ENCODE results near the gene MVB12B. TPM values are rescaled to one million over a fixed set of nuclear protein-coding genes. Genes with fewer than 3 reads are reported as not detected.

The MVB12B gene
- total RNA-seq, 1 experiment from 2014 or later: 10.9 TPM

DNA sequence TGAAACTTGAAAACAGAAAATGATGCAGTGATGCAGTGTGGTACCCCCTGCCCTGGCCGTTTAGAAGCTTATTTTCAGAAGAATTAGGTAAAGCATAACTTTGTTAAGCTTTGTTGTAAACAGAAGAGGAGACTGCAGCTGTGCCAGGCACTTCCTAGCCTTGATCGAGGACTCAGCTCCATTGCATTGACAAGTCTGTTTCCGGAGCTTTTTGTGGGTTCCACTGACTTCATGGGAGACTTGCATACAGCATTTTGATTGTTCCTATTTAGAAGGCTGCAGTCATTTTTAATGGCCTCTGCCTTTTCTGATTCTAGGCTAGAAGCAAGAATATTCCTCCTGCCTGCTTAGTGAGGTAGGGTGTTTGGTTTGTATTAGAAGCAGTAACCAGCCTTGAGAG is 12.3 kb downstream of the MVB12B start:
- ChIA-PET CTCF (no interaction called here), POLR2A (no interaction called here), RAD21 (ENCODE audit: low non-redundant PET in 1 of 2, low total read pairs in 2 of 2, uncharacterized antibody in 2 of 2, unreplicated experiment in 2 of 2) (no interaction called here)
- H3K4me1 ChIP-seq (ENCODE audit: control insufficient read depth in 1 of 2, insufficient read depth in 2 of 2, low read length in 2 of 2): no peaks in the 10 kb centered on the region
- no peaks in the 10 kb centered on the region for H3K9me3 ChIP-seq (ENCODE audit: control insufficient read depth in 1 of 2, insufficient read depth in 1 of 2, low read depth in 1 of 2, low read length in 2 of 2)
- H4K20me1 ChIP-seq (ENCODE audit: insufficient read depth): no peaks in the 10 kb centered on the region
- no peak overlapping the region for H3K9ac ChIP-seq (ENCODE audit: low read length)
- no peaks in the 10 kb centered on the region for H3K27me3 ChIP-seq (ENCODE audit: insufficient read depth, low read length)
- no peaks in the 10 kb centered on the region for H3K79me2 ChIP-seq (ENCODE audit: insufficient read depth, low read length)
- ATAC-seq (no peak), DNase-seq (ENCODE audit: low read depth, low spot score) (no peak)
- no peak overlapping the region for H2AFZ ChIP-seq (ENCODE audit: low read depth, low read length, poor library complexity, severe bottlenecking)
- H3K27ac ChIP-seq (ENCODE audit: low read depth, low read length): no peak overlapping the region
- H3K9me2 ChIP-seq (ENCODE audit: insufficient read depth): no peaks in the 10 kb centered on the region
- intact Hi-C loops (cut with micrococcal nuclease): no loop called here
- H3K4me2 ChIP-seq (ENCODE audit: low read length): no peak overlapping the region
- TF ChIP-seq SIN3A (IDR thresholded peaks at IDR 0.05; ENCODE audit: low read depth) (no peak), CEBPB (IDR thresholded peaks at IDR 0.05; ENCODE audit: low read depth) (no peak), CTCF (IDR thresholded peaks at IDR 0.05 in 2 of 3, conservative IDR thresholded peaks at IDR 0.05 in 1 of 3; ENCODE audit: borderline replicate concordance in 1 of 3, insufficient read depth in 1 of 3, low read depth in 2 of 3, low read length in 2 of 3) (no peak), EZH2phosphoT487 (IDR thresholded peaks at IDR 0.05; ENCODE audit: borderline replicate concordance) (no peak), ELF1 (IDR thresholded peaks at IDR 0.05; ENCODE audit: borderline replicate concordance, low read depth) (no peak), CBX3 (IDR thresholded peaks at IDR 0.05; ENCODE audit: low read depth) (no peak)
- TF ChIP-seq, protein P1, sequence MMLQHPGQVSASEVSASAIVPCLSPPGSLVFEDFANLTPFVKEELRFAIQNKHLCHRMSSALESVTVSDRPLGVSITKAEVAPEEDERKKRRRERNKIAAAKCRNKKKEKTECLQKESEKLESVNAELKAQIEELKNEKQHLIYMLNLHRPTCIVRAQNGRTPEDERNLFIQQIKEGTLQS (IDR thresholded peaks at IDR 0.05): no peak
- no peak overlapping the region for H3K4me3 ChIP-seq (replicated peaks in 1 of 2; ENCODE audit: low read depth in 1 of 2, low read length in 2 of 2)
- no TSS peak for BruUV-seq (replicated peaks)
- H3K36me3 ChIP-seq (ENCODE audit: control insufficient read depth in 1 of 2, insufficient read depth in 2 of 2, low read length in 2 of 2): 0 out of 4 replicates have a peak, but pooled peaks cover 0 to 3% of the 10 kb centered on the region in 2 experiments

DNA sequence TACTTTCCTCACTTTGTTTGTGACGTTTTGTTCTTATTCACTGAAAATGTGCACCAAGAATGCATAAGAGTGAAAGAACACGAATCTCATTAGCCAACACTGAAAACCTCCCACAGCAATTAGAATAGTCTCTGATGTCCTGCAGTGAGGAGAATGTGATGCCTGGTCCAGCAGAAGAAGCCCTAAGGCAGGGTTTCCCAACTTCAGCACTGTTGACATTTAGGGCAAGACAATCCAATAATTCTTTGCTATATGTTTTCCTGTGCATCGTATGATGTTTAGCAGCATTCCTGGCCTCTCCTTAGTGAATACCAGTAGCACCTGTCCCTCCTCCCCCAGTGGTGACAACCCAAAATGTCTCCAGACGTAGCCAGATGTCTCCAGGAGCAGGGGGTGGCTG is 14.8 kb downstream of the MVB12B start:
- no peaks in the 10 kb centered on the region for H4K20me1 ChIP-seq (ENCODE audit: insufficient read depth)
- ChIA-PET POLR2A (no interaction called here), RAD21 (ENCODE audit: low non-redundant PET in 1 of 2, low total read pairs in 2 of 2, uncharacterized antibody in 2 of 2, unreplicated experiment in 2 of 2) (no interaction called here), CTCF (no interaction called here)
- H3K9ac ChIP-seq (ENCODE audit: low read length): no peak overlapping the region
- no peaks in the 10 kb centered on the region for H3K27me3 ChIP-seq (ENCODE audit: insufficient read depth, low read length)
- no peak for DNase-seq (ENCODE audit: low read depth, low spot score)
- H2AFZ ChIP-seq (ENCODE audit: low read depth, low read length, poor library complexity, severe bottlenecking): no peak overlapping the region
- H3K4me3 ChIP-seq (replicated peaks in 1 of 2; ENCODE audit: low read depth in 1 of 2, low read length in 2 of 2): no peak overlapping the region
- intact Hi-C loops (cut with micrococcal nuclease): no loop called here
- BruUV-seq (replicated peaks): TSS peak; percentile 29
- H3K9me2 ChIP-seq (ENCODE audit: insufficient read depth): no peaks in the 10 kb centered on the region
- H3K79me2 ChIP-seq (ENCODE audit: insufficient read depth, low read length): no peaks in the 10 kb centered on the region
- H3K4me1 ChIP-seq (ENCODE audit: control insufficient read depth in 1 of 2, insufficient read depth in 2 of 2, low read length in 2 of 2): no peaks in the 10 kb centered on the region
- H3K27ac ChIP-seq (ENCODE audit: low read depth, low read length): no peak overlapping the region
- H3K36me3 ChIP-seq (ENCODE audit: control insufficient read depth in 1 of 2, insufficient read depth in 2 of 2, low read length in 2 of 2): 0 out of 4 replicates have a peak, but pooled peaks cover 0 to 3% of the 10 kb centered on the region in 2 experiments
- H3K9me3 ChIP-seq (ENCODE audit: control insufficient read depth in 1 of 2, insufficient read depth in 1 of 2, low read depth in 1 of 2, low read length in 2 of 2): no peaks in the 10 kb centered on the region
- H3K4me2 ChIP-seq (ENCODE audit: low read length): no peak overlapping the region
- no peak for ATAC-seq
- no peak for TF ChIP-seq CBX3 (IDR thresholded peaks at IDR 0.05; ENCODE audit: low read depth)
- TF ChIP-seq EGR1 (IDR thresholded peaks at IDR 0.05; ENCODE audit: low read depth): no peak
- no peak for TF ChIP-seq POLR2A (IDR thresholded peaks at IDR 0.05; ENCODE audit: borderline replicate concordance, extremely low read depth, insufficient read depth, insufficient read length)
- no peak for TF ChIP-seq CTCF (IDR thresholded peaks at IDR 0.05 in 2 of 3, conservative IDR thresholded peaks at IDR 0.05 in 1 of 3; ENCODE audit: borderline replicate concordance in 1 of 3, insufficient read depth in 1 of 3, low read depth in 2 of 3, low read length in 2 of 3)
- no peak for TF ChIP-seq RAD21 (IDR thresholded peaks at IDR 0.05; ENCODE audit: low read depth)
- TF ChIP-seq SP1 (IDR thresholded peaks at IDR 0.05; ENCODE audit: low read depth): no peak
- no peak for TF ChIP-seq YY1 (IDR thresholded peaks at IDR 0.05; ENCODE audit: extremely low read depth, insufficient replicate concordance, low read depth, low read length)
- TF ChIP-seq ZNF274 (IDR thresholded peaks at IDR 0.05; ENCODE audit: low read depth, low read length): no peak
- TF ChIP-seq SIN3A (IDR thresholded peaks at IDR 0.05; ENCODE audit: low read depth): no peak
- TF ChIP-seq EZH2 (IDR thresholded peaks at IDR 0.05): no peak
- no peak for TF ChIP-seq EZH2phosphoT487 (IDR thresholded peaks at IDR 0.05; ENCODE audit: borderline replicate concordance)

All from HCT116 (cell line).